A673 (cell line): ENCODE measurements around the gene TRAK1. TPM values are rescaled to one million over a fixed set of nuclear protein-coding genes. Genes with fewer than 3 reads are reported as not detected.

ENCODE experiments used
- BruUV-seq: library from RNA; stranded (reverse); fragments of 400-500 nt; replicated peaks from 2 replicates; lab custom pipeline; 2021; lab: Mats Ljungman, UMichigan
- CTCF ChIA-PET: fragments of 300-600 bp; sonication (Branson Sonifier 250); formaldehyde crosslinking; loops from one replicate; lab custom pipeline; 2022; ENCODE audit warnings: antibody characterized with exemption; lab: Charles Lee
- POLR2A ChIA-PET: fragments of 300-600 bp; sonication (Branson Sonifier 250); formaldehyde crosslinking; loops from one replicate; lab custom pipeline; 2022; ENCODE audit warnings: antibody characterized with exemption; ENCODE audit not compliant: low non-redundant PET; lab: Charles Lee
- DNase-seq: peaks from one replicate; pipeline ENCODE4 v3.0.0-alpha.2; 2015; ENCODE audit warnings: low spot score
- H3K27ac ChIP-seq: fragments of 200-600 bp; sonication (generic); 2 replicates; pipeline ENCODE4 v1.5.1; 2016; ENCODE audit warnings: mixed run types, low read depth, mild to moderate bottlenecking, mixed read lengths, antibody characterized with exemption, low read length; ENCODE audit not compliant: poor library complexity, severe bottlenecking
- H3K27me3 ChIP-seq: fragments of 200-600 bp; sonication (generic); replicated peaks from 2 replicates; pipeline ENCODE4 v1.6.1; 2017; ENCODE audit warnings: mixed run types, low read depth, mild to moderate bottlenecking, mixed read lengths, antibody characterized with exemption, low read length; ENCODE audit not compliant: insufficient read depth, poor library complexity
- H3K36me3 ChIP-seq: fragments of 200-600 bp; sonication (generic); 2 replicates; pipeline ENCODE4 v1.6.1; 2016; ENCODE audit warnings: mixed run types, mild to moderate bottlenecking, mixed read lengths, antibody characterized with exemption, low read length; ENCODE audit not compliant: insufficient read depth, poor library complexity, severe bottlenecking
- H3K4me1 ChIP-seq: fragments of 200-600 bp; sonication (generic); 2 replicates; pipeline ENCODE4 v1.6.1; 2017; ENCODE audit warnings: mixed run types, mild to moderate bottlenecking, mixed read lengths, antibody characterized with exemption, low read length; ENCODE audit not compliant: insufficient read depth, poor library complexity, severe bottlenecking
- H3K4me3 ChIP-seq: fragments of 200-600 bp; sonication (generic); 2 replicates; pipeline ENCODE4 v1.5.1; 2016; ENCODE audit warnings: low read depth, mixed run types, mild to moderate bottlenecking, mixed read lengths, low read length; ENCODE audit not compliant: poor library complexity, severe bottlenecking
- H3K9me3 ChIP-seq: fragments of 200-600 bp; sonication (generic); 2 replicates; pipeline ENCODE4 v1.6.1; 2016; ENCODE audit warnings: mixed run types, low read depth, mild to moderate bottlenecking, mixed read lengths, antibody characterized with exemption, low read length; ENCODE audit not compliant: poor library complexity, severe bottlenecking
- EZH2 ChIP-seq: fragments of 200-600 bp; sonication (generic); IDR thresholded peaks from 2 replicates; pipeline ENCODE4 v1.6.1; 2017; ENCODE audit warnings: borderline replicate concordance, low read depth, mild to moderate bottlenecking, mixed read lengths, antibody characterized with exemption, low read length; ENCODE audit not compliant: poor library complexity, severe bottlenecking
- intact Hi-C: fragments of 100-400 bp; cut with micrococcal nuclease; formaldehyde crosslinking; loops from one replicate; pipeline ENCODE4 v1.10.0; 2022; ENCODE audit not compliant: unreplicated experiment
- total RNA-seq: library from RNA; stranded (reverse); gene quantifications from 2 replicates; pipeline ENCODE4 v1.2.3, GENCODE V29; 2021
- TF ChIP-seq, protein P1 (sequence below): fragments of 300-800, 200-600 bp; sonication (generic); conservative IDR thresholded peaks from 2 replicates; pipeline ENCODE4 v1.5.1; 2017; ENCODE audit warnings: low read depth, mild to moderate bottlenecking, antibody characterized with exemption, low read length, moderate library complexity, mixed read lengths

The TRAK1 gene
- total RNA-seq, 1 experiment from 2014 or later = 16.3 TPM

DNA sequence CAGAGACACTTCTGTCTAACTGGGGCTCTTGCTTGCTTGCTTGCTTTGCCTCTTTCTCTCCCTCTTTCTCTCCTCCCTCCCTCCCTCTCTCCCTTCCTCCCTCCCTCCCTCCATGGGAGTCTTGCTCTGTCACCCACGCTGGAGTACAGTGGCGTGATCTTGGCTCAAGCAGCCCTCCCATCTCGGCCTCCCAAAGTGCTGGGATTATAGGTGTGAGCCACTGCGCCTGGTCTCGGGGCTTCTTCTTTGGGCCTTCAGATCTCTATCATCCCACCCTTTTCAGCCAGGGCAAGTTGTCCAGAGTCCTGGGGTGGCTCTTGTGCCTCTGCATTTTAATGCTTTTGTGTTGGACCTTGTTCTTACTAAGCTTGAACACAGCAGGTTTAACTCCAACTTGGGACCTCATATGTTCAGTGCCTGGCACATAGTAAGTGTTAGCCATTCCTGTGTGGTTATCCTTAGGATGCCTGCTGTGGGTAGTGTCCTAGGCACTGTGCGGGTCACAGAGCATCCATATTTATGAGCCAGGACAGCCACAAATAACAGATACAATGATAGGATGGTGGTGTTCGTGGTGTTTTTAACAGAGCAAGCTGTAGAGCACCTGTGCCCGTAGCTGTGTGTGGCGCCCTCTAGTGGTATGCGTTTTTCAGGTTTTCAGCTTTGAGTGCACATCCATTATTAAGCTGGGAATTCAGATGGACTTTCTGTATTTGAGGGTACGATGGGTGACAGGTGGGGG is 99.7 kb downstream of the TRAK1 start:
- no peak overlapping the region for H3K4me3 ChIP-seq
- CTCF ChIA-PET = interaction anchor here (0.5 to 1.9 kb wide), 5 partner anchors 11 to 342 kb away, joined by 3 to 21 read pairs (median 4); no protein-coding TSS in a partner anchor
- TF ChIP-seq EZH2 = no peak
- TF ChIP-seq, protein P1, sequence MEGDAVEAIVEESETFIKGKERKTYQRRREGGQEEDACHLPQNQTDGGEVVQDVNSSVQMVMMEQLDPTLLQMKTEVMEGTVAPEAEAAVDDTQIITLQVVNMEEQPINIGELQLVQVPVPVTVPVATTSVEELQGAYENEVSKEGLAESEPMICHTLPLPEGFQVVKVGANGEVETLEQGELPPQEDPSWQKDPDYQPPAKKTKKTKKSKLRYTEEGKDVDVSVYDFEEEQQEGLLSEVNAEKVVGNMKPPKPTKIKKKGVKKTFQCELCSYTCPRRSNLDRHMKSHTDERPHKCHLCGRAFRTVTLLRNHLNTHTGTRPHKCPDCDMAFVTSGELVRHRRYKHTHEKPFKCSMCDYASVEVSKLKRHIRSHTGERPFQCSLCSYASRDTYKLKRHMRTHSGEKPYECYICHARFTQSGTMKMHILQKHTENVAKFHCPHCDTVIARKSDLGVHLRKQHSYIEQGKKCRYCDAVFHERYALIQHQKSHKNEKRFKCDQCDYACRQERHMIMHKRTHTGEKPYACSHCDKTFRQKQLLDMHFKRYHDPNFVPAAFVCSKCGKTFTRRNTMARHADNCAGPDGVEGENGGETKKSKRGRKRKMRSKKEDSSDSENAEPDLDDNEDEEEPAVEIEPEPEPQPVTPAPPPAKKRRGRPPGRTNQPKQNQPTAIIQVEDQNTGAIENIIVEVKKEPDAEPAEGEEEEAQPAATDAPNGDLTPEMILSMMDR = peak; percentile 71
- H3K27me3 ChIP-seq = no peaks in the 10 kb centered on the region
- POLR2A ChIA-PET = no interaction called here
- no peaks in the 10 kb centered on the region for H3K9me3 ChIP-seq
- DNase-seq = peak; percentile 59
- H3K36me3 ChIP-seq = no peaks in the 10 kb centered on the region
- H3K27ac ChIP-seq = no peak overlapping the region
- no peaks in the 10 kb centered on the region for H3K4me1 ChIP-seq
- intact Hi-C loops = loop anchor here (1.0 to 2.0 kb wide), 2 partner anchors 72 to 297 kb away; no protein-coding TSS in a partner anchor
- no TSS peak for BruUV-seq

DNA sequence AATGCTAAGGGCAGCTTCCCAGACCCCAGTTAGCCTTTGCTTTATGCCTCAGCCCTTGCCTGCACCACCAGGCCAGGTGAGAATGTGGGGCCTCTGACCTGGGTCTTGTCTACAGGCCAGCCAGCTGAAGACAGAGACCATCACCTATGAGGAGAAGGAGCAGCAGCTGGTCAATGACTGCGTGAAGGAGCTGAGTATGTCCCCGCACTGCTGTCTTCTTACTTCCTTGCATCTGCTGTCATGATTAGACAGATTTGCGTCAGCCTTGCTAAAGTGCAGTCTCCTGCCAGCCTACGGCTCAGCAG is 100.2 kb downstream of the TRAK1 start:
- H3K4me3 ChIP-seq = no peak overlapping the region
- ChIA-PET POLR2A (no interaction called here), CTCF (interaction anchor here (0.6 to 1.9 kb wide), 4 partner anchors 12 to 342 kb away, joined by 3 to 21 read pairs (median 4); no protein-coding TSS in a partner anchor)
- intact Hi-C loops = loop anchor here (1.0 to 2.0 kb wide), 2 partner anchors 73 to 297 kb away; no protein-coding TSS in a partner anchor
- no peak for DNase-seq
- no TSS peak for BruUV-seq
- no peak overlapping the region for H3K27ac ChIP-seq
- no peaks in the 10 kb centered on the region for H3K27me3 ChIP-seq
- no peaks in the 10 kb centered on the region for H3K36me3 ChIP-seq
- no peaks in the 10 kb centered on the region for H3K4me1 ChIP-seq
- TF ChIP-seq EZH2 = no peak
- TF ChIP-seq, protein P1 = no peak
- H3K9me3 ChIP-seq = no peaks in the 10 kb centered on the region

DNA sequence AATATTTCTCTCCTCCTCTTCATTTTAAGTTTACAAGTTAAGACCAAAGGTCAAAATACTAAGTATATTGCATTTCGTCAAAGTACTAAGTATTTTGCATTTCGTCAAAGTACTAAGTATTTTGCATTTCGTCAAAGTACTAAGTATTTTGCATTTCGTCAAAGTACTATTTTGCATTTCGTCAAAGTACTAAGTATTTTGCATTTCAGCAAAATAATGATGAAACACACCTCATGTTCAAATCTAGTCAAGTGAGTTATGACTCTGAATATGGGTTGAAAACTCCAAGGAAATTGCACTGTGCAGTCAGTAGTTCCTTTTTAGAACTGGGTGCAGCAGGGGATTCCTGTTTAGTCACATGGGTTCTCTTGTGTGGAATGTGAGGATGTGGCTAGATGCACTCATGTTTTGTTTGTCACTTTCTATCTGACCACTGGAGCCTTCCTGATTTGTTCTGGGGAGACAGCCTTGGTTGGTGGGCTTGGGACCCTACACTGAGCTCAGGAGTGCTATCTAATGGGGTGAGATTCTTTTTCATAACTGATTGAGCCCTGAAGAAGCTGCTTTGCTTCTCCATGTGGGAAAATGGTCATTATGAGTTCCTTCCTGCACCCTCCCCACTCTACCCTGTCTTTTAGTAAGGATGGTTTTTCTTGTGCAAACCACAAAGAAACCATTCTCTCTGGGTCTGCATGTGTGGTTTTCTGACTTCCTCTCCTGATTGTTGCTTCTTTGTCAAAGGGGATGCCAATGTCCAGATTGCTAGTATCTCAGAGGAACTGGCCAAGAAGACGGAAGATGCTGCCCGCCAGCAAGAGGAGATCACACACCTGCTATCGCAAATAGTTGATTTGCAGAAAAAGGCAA is 101.4 kb downstream of the TRAK1 start:
- Histone ChIP-seq H3K9me3 (no peaks in the 10 kb centered on the region), H3K27ac (no peak overlapping the region), H3K36me3 (peaks cover 2% of the 10 kb centered on the region), H3K4me3 (no peak overlapping the region), H3K4me1 (no peaks in the 10 kb centered on the region), H3K27me3 (no peaks in the 10 kb centered on the region)
- POLR2A ChIA-PET = no interaction called here
- intact Hi-C loops = no loop called here
- BruUV-seq = no TSS peak
- CTCF ChIA-PET = no interaction called here
- no peak for TF ChIP-seq EZH2
- TF ChIP-seq, protein P1 = no peak
- no peak for DNase-seq
